HG03280 (cell line): ENCODE results near the gene UGGT2.
"Not testable (repeated sequence)": the region's sequence is repeated elsewhere in the genome, so short reads cannot be mapped to it uniquely, and the experiment has no call there.

Source experiments
- ATAC-seq: cut with Tn5 transposase; IDR thresholded peaks from one replicate; pipeline ENCODE4 v1.9.1; 2021; ENCODE audit warnings: mild to moderate bottlenecking, moderate library complexity; ENCODE audit not compliant: unreplicated experiment

UGGT2 gene

DNA sequence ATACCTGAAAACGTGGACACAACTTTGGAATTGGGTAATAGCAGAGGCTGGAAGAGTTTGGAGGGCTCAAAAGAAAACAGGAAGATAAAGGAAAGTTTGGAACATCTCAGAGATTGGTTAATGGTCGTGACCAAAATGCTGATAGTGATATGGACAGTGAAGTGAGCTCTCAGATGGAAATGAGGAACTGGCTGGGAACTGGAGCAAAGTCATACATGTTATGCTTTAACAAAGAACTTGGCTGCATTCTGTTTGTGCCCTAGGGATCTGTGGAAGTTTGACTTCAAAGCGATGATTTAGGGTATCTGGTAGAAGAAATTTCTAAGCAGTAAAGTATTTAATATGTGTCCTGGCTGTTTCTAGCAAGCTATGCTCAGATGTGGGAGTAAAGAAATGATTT, 240.1 kb downstream of the UGGT2 start:
- ATAC-seq = no peak

GRCh38 chr13:95809429-95809828, 243.8 kb downstream of the UGGT2 start:
- ATAC-seq = no peak

GRCh38 chr13:95805921-95806320, 247.3 kb downstream of the UGGT2 start:
- no peak for ATAC-seq

DNA sequence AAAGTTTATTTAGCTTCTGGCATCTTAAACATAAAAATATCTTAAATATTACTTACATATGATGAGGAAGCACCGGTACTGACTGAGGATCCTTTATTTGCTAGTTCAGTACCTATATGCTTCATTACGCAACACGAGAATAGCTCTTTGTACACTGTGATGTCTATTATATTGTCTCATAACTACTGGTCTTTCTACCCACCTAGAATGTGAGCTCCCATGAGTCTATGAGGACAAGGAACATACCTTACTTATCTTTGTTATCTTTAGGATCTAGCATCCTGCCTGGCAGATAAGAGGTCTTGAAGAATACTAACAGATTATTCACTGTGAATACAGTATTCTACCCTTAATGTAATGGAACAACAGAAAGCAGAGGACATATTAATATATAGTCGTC, 251.4 kb downstream of the UGGT2 start:
- no peak for ATAC-seq

GRCh38 chr13:95800436-95800835, 252.8 kb downstream of the UGGT2 start:
- no peak for ATAC-seq

GRCh38 chr13:95797016-95797415, 256.2 kb downstream of the UGGT2 start:
- no peak for ATAC-seq

GRCh38 chr13:95793781-95794180, 259.4 kb downstream of the UGGT2 start:
- ATAC-seq = no peak

GRCh38 chr13:95793018-95793555, 260.1 kb downstream of the UGGT2 start:
- ATAC-seq = no peak

DNA sequence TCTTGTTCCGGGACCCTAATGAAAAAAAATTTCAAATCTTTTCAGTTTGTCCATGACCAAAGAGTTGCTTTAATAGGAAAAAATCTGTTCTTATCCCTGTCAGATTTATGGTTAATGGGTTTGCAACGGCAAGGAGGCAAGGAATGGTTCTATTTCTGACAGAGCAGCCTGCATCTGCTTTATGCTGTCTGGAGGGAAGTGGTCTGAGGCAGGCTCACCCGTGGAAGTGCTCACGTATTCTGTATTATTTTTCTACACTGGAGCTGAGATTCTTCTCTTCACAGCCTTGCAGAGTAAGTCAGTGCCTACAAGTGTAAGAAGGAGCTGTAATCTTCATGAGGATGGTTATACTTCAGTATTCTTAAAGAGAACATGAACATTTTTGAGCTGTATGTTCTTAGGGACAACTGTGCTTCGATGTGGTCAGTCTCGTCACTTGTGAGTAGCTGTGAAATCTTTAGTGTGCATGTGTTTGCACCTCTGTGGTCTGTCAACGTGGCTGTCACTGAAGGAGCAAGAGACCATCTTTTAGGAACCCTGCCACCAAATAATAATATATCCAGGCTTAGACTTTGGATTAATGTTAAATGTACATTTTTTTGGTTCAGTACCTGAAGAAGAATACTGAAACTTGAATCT, 262.0 kb downstream of the UGGT2 start:
- ATAC-seq = no peak

GRCh38 chr13:95789315-95789714, 263.9 kb downstream of the UGGT2 start:
- ATAC-seq = not testable (repeated sequence)

GRCh38 chr13:95788100-95788463, 265.1 kb downstream of the UGGT2 start:
- ATAC-seq = no peak

DNA sequence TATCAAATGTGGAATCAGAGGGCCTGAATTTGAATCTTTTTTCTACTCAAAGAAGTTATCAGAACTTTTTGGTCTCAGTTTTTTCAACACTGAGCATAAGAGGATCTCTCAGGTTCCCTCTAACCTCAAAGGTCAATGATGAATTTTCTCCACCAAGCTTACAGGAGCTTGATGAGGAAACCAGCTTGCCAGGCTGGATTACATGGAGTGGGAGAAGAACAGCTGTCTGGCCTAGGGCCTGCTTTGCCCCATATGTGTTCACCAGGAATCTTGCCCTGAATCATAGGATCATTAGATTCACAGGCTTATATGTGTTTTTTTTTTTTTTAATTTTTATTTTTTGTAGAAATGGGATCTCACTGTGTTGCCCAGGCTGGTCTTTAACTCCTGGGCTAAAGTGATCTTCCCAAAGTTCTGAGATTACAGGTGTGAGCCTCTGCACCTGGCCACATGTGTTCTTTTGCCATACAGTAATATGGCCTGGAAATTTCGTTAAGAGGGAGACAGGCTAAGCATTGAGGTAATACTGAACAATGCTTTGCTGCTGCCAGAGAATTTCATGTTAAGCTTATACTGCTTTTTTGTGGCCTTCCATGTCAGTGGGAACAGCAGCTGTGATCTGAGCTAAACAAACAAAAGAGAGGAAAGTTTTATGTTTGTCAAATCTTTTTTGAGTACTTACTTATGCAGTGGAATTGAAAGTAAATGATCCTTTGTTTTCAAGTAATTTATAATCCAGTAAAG, 265.7 kb downstream of the UGGT2 start:
- no peak for ATAC-seq

DNA sequence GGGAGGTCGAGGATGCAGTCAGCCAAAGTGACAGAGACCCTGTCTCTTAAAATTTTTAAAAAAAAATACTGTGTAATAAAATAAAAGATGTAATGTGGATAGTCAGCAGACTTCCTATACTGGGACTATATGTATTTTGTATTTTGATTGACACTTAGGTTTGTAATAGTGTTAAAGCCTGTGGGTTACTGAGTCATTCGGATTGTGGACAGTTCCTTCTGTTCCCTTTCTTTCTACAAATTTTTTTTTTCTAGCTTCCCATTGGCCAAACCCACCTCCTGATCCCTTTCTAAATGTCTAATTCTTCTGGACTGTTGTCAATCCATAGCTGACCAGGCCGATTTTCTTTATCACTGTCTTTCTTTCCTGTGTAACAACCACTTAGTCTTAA, 268.3 kb downstream of the UGGT2 start:
- ATAC-seq = no peak

DNA sequence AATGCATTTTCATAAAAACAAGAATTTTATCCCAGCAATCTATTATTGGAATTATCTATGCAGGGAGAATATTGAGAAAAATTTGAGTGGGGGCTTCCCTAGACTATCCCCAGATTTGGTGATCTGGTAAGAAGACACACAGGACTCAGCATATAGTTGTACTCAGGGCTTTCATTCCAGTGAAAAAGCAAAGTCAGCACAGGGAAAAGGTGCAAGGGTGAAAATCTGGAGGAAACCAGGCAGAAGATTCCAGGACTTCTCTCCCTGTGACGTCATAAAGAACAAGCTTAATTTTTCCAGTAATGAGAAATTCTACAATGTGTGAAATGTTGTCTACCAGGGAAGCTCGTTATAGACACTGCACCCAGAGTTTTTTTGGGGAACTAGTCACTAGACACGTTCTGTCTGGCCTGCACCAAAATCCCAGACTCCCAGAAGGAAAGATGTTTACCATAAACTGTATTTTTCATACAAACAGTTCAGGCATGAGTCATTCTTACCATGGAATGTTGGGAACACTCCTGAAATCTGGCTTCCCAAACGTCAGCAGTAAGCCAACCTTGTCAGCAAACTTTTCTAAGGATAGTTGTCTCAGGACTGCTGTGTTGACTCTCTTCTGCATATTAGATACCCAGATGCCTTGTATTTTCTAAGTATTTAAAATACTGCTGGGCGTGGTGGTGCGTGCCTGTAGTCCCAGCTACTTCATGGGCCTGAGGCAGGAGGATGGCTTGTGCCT, 268.9 kb downstream of the UGGT2 start:
- ATAC-seq = no peak

GRCh38 chr13:95783747-95784146, 269.5 kb downstream of the UGGT2 start:
- no peak for ATAC-seq

- not testable (repeated sequence) for ATAC-seq
Observed at GRCh38 chr13:95781940-95782339, 271.3 kb downstream of the UGGT2 start.

DNA sequence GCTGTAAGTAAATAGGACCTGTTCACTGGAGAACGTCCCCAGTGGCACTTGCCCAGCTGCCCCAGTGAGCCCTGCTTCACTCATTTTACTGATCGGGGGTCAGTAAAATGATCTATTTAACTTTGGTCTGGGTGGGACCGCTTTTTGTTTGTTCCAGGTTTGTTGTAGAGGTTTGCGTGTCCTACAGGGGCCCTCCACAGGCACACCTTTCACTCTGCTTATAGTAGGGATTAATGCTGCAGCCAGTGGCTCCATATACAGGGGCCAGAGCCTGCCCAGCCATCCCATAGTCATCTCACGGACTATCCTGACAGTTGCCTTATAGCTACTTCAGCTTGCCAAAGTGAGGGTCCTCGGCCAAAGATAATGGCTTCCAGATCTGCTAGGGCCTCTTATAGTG, 272.2 kb downstream of the UGGT2 start:
- no peak for ATAC-seq

GRCh38 chr13:95779522-95779921, 273.7 kb downstream of the UGGT2 start:
- no peak for ATAC-seq

GRCh38 chr13:95771905-95772304, 281.3 kb downstream of the UGGT2 start:
- no peak for ATAC-seq

DNA sequence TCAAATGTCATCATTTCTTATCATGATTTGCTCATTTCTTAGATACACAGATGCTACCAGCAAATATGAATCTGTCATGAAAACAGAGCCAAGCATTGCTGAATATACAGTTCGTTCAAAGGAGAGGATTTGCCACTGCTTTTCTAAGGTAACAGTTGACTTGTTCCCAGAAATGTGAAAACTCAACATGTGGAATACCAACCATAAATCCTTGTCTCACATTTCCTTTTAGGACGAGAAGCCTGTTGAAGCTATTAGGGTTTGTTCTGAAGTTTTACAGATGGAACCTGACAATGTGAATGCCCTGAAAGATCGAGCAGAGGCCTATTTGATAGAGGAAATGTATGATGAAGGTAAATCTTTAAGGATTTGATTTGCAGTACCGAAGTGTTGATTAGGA, 289.6 kb downstream of the UGGT2 start:
- ATAC-seq = no peak

GRCh38 chr13:95762626-95763025, 290.6 kb downstream of the UGGT2 start:
- ATAC-seq = not testable (repeated sequence)

DNA sequence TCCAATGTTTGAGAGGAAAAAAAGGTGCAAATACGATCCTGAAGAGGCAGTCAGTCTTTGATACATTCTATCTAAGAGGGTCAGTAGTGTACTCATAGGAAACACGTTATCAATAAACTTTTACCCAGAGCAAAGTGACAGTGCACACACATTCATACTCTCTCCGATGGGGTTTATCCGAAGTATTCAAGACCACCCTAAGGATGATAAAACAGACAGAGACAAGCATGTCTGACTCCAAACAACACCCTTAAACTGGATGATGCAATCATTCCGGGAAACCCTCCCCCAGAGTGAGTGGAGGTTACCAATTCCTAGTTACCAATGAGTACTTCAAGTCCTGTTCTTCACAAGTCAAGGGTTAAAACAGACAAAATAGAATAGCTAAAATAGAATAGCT, 297.1 kb downstream of the UGGT2 start:
- ATAC-seq = no peak
